Activated CD8-positive, alpha-beta T cell treated with anti-CD3 and anti-CD28 coated beads for 36 hours (primary cell): ENCODE data around the gene HNRNPDL. TPM values are rescaled to one million over a fixed set of nuclear protein-coding genes. Genes with fewer than 3 reads are reported as not detected.

Source experiments
- ATAC-seq: fragments of 200-7000 bp; cut with Tn5 transposase; one replicate; pipeline ENCODE4 v1.10.0; 2021; ENCODE audit warnings: mild to moderate bottlenecking, moderate library complexity
- CTCF ChIA-PET: fragments of 350-600 bp; sonication (Branson Sonifier 250); formaldehyde crosslinking; loops from one replicate; lab custom pipeline; 2021; ENCODE audit warnings: antibody characterized with exemption; lab: Charles Lee
- POLR2A ChIA-PET: fragments of 350-600 bp; sonication (Branson Sonifier 250); formaldehyde crosslinking; loops from one replicate; lab custom pipeline; 2021; ENCODE audit warnings: antibody characterized with exemption; lab: Charles Lee
- DNase-seq: peaks from one replicate; pipeline ENCODE4 v3.0.0-alpha.2; 2020
- H3K27ac Mint-ChIP-seq: one replicate; pipeline ENCODE4 v1.8.0; 2021; ENCODE audit warnings: mild to moderate bottlenecking, mixed read lengths
- H3K27me3 Mint-ChIP-seq: one replicate; pipeline ENCODE4 v1.8.0; 2021; ENCODE audit warnings: mixed read lengths
- H3K36me3 Mint-ChIP-seq: one replicate; pipeline ENCODE4 v1.8.0; 2021; ENCODE audit warnings: low read depth, mixed read lengths
- H3K4me1 Mint-ChIP-seq: one replicate; pipeline ENCODE4 v1.8.0; 2021; ENCODE audit warnings: low read depth, mixed read lengths
- H3K4me3 Mint-ChIP-seq: one replicate; pipeline ENCODE4 v1.8.0; 2021; ENCODE audit warnings: mild to moderate bottlenecking, moderate library complexity, mixed read lengths
- H3K9me3 Mint-ChIP-seq: one replicate; pipeline ENCODE4 v1.8.0; 2021; ENCODE audit warnings: mixed read lengths
- CTCF ChIP-seq: fragments of 200-600 bp; IDR thresholded peaks from one replicate; pipeline ENCODE4 v1.8.0; 2022; ENCODE audit warnings: antibody characterized with exemption, mild to moderate bottlenecking
- intact Hi-C: fragments of 100-400 bp; cut with micrococcal nuclease; formaldehyde crosslinking; loops from one replicate; pipeline ENCODE4 v1.10.0; 2022
- total RNA-seq, 2 experiments: library from RNA; stranded (reverse); gene quantifications; one replicate each; pipeline ENCODE4 v1.2.3, GENCODE V29; 2021

The HNRNPDL gene
- total RNA-seq, 2 experiments from 2014 or later: 330 to 339 TPM

- no peak overlapping the region for H3K4me3 Mint-ChIP-seq
- ChIA-PET CTCF (no interaction called here), POLR2A (interaction anchor here (2.3 kb wide), 1 partner anchor 39 kb away, joined by 14 read pairs; no protein-coding TSS in a partner anchor)
- DNase-seq (no peak), ATAC-seq (no peak)
- no peaks in the 10 kb centered on the region for H3K4me1 Mint-ChIP-seq
- peaks cover 2% of the 10 kb centered on the region for H3K36me3 Mint-ChIP-seq
- H3K27ac Mint-ChIP-seq: no peak overlapping the region
- peaks cover 2% of the 10 kb centered on the region for H3K27me3 Mint-ChIP-seq
- H3K9me3 Mint-ChIP-seq: no peaks in the 10 kb centered on the region
- no peak for TF ChIP-seq CTCF
- intact Hi-C loops: no loop called here
Observed at GRCh38 chr4:82382751-82383150, 47.5 kb downstream of the HNRNPDL start.

- H3K27ac Mint-ChIP-seq: no peak overlapping the region
- H3K4me3 Mint-ChIP-seq: no peak overlapping the region
- peak; percentile 42 for ATAC-seq
- POLR2A ChIA-PET: interaction anchor here (0.9 to 2.0 kb wide), 2 partner anchors 18 to 40 kb away, joined by 3 to 13 read pairs; no protein-coding TSS in a partner anchor
- intact Hi-C loops: no loop called here
- TF ChIP-seq CTCF: no peak
- no peaks in the 10 kb centered on the region for H3K9me3 Mint-ChIP-seq
- peaks cover 5% of the 10 kb centered on the region for H3K36me3 Mint-ChIP-seq
- H3K4me1 Mint-ChIP-seq: no peaks in the 10 kb centered on the region
- peaks cover 1% of the 10 kb centered on the region for H3K27me3 Mint-ChIP-seq
- DNase-seq: no peak
- CTCF ChIA-PET: interaction anchor here (1.1 to 1.8 kb wide), 2 partner anchors 10 to 22 kb away, joined by 3 to 6 read pairs; no protein-coding TSS in a partner anchor
Observed at GRCh38 chr4:82381661-82382296, 48.5 kb downstream of the HNRNPDL start.

- Mint-ChIP-seq H3K36me3 (peaks cover 9% of the 10 kb centered on the region), H3K27me3 (no peaks in the 10 kb centered on the region), H3K9me3 (no peaks in the 10 kb centered on the region), H3K4me1 (peaks cover 3% of the 10 kb centered on the region), H3K4me3 (no peak overlapping the region), H3K27ac (no peak overlapping the region)
- ATAC-seq (no peak), DNase-seq (no peak)
- no peak for TF ChIP-seq CTCF
- CTCF ChIA-PET: interaction anchor here (0.8 to 3.0 kb wide), 4 partner anchors 8 to 48 kb away, joined by 3 to 9 read pairs (median 4); no protein-coding TSS in a partner anchor
- POLR2A ChIA-PET: interaction anchor here (0.9 to 2.0 kb wide), 3 partner anchors 17 to 42 kb away, joined by 3 to 13 read pairs (median 4); no protein-coding TSS in a partner anchor
- intact Hi-C loops: no loop called here
Observed at GRCh38 chr4:82381235-82381634, 49.0 kb downstream of the HNRNPDL start.

GRCh38 chr4:82380831-82381230, 49.4 kb downstream of the HNRNPDL start:
- TF ChIP-seq CTCF: no peak
- Mint-ChIP-seq H3K27me3 (no peaks in the 10 kb centered on the region), H3K4me3 (no peak overlapping the region), H3K4me1 (peaks cover 7% of the 10 kb centered on the region), H3K27ac (no peak overlapping the region), H3K9me3 (no peaks in the 10 kb centered on the region), H3K36me3 (peaks cover 13% of the 10 kb centered on the region)
- POLR2A ChIA-PET: interaction anchor here (0.8 to 2.0 kb wide), 5 partner anchors 14 to 48 kb away, joined by 3 to 13 read pairs (median 4); no protein-coding TSS in a partner anchor
- DNase-seq (no peak), ATAC-seq (no peak)
- CTCF ChIA-PET: interaction anchor here (0.8 to 3.0 kb wide), 4 partner anchors 8 to 49 kb away, joined by 3 to 9 read pairs (median 4); no protein-coding TSS in a partner anchor
- intact Hi-C loops: no loop called here

- POLR2A ChIA-PET: interaction anchor here (0.8 to 2.0 kb wide), 5 partner anchors 8 to 49 kb away, joined by 4 to 13 read pairs (median 7); no protein-coding TSS in a partner anchor
- intact Hi-C loops: no loop called here
- ATAC-seq: no peak
Observed at GRCh38 chr4:82380344-82380743, 49.9 kb downstream of the HNRNPDL start.

More at GRCh38 chr4:82380344-82380743, 49.9 kb downstream of the HNRNPDL start:
- no peak overlapping the region for H3K27ac Mint-ChIP-seq
- no peaks in the 10 kb centered on the region for H3K9me3 Mint-ChIP-seq
- TF ChIP-seq CTCF: no peak
- CTCF ChIA-PET: interaction anchor here (0.8 to 3.0 kb wide), 4 partner anchors 9 to 49 kb away, joined by 3 to 9 read pairs (median 4); no protein-coding TSS in a partner anchor
- DNase-seq: no peak
- H3K27me3 Mint-ChIP-seq: no peaks in the 10 kb centered on the region
- H3K4me3 Mint-ChIP-seq: no peak overlapping the region
- H3K4me1 Mint-ChIP-seq: peaks cover 11% of the 10 kb centered on the region
- H3K36me3 Mint-ChIP-seq: peaks cover 16% of the 10 kb centered on the region
